Kidney (tissue), 14 donors: ENCODE results near the gene ATG16L1. TPM values are rescaled to one million over a fixed set of nuclear protein-coding genes. Genes with fewer than 3 reads are reported as not detected.

ENCODE experiments used
- DNase-seq, 5 donors: peaks; one replicate each; pipeline ENCODE4 v3.0.0-alpha.2; 2013 to 2020
- FAIRE-seq: peaks from 2 replicates; lab custom pipeline; 2012; peaks lifted over from hg19 to GRCh38; lab: Jason Lieb, UNC
- H3K27ac ChIP-seq, 2 donors: one replicate each; pipeline ENCODE4 v1.7.0; 2013; ENCODE audit warnings: low read depth in 2 of 2, low read length in 2 of 2, inconsistent platforms in 1 of 2
- H3K27me3 ChIP-seq: one replicate; pipeline ENCODE4 v1.7.1; 2013; ENCODE audit warnings: low read length, inconsistent platforms; ENCODE audit not compliant: control insufficient read depth, insufficient read depth
- H3K36me3 ChIP-seq, 3 donors: one replicate each; pipeline versions ENCODE4 v1.7.0 to v1.7.1; 2013; ENCODE audit warnings: low read length in 3 of 3, control low read depth in 1 of 3, inconsistent platforms in 1 of 3; ENCODE audit not compliant: insufficient read depth in 3 of 3, control insufficient read depth in 2 of 3
- H3K4me1 ChIP-seq, 3 donors: one replicate each; pipeline versions ENCODE4 v1.7.0 to v1.7.1; 2013; ENCODE audit warnings: low read length in 3 of 3, inconsistent platforms in 1 of 3, low read depth in 1 of 3; ENCODE audit not compliant: control insufficient read depth in 2 of 3, insufficient read depth in 2 of 3
- H3K4me3 ChIP-seq, 3 donors: one replicate each; pipeline versions ENCODE4 v1.7.0 to v1.8.1; 2013; ENCODE audit warnings: low read length in 3 of 3, control low read depth in 1 of 3, inconsistent platforms in 1 of 3
- H3K9ac ChIP-seq, 3 donors: one replicate each; pipeline versions ENCODE4 v1.7.0 to v1.7.1; 2013; ENCODE audit warnings: low read length in 3 of 3, control low read depth in 1 of 3, inconsistent platforms in 1 of 3
- H3K9me3 ChIP-seq, 3 donors: one replicate each; pipeline versions ENCODE4 v1.7.0 to v1.7.1; 2013; ENCODE audit warnings: low read length in 3 of 3, control low read depth in 1 of 3, inconsistent platforms in 1 of 3; ENCODE audit not compliant: control insufficient read depth in 2 of 3, insufficient read depth in 1 of 3
- CTCF ChIP-seq: IDR thresholded peaks from 3 replicates; pipeline ENCODE4 v1.5.1; 2012; ENCODE audit warnings: mild to moderate bottlenecking, moderate library complexity, borderline replicate concordance; ENCODE audit not compliant: insufficient read depth; ENCODE audit errors: extremely low read depth
- intact Hi-C: fragments of 100-400 bp; cut with DNase I; formaldehyde crosslinking; loops from one replicate; pipeline ENCODE4 v1.11.1; 2022
- polyA plus RNA-seq: library from polyadenylated mRNA; stranded (reverse); fragments of 350-450 nt; fragmentation: Illumina TruSeq; extraction: RNeasy Lipid Tissue Mini Kit (QIAGEN cat#74804); gene quantifications from one replicate; pipeline ENCODE4 v1.2.3, GENCODE V29; 2014; ENCODE audit warnings: low read depth, low replicate concordance; ENCODE audit not compliant: insufficient read depth
- total RNA-seq: library from RNA; stranded (reverse); fragmentation: NEBNext Ultra II Directional; extraction: Animal tissue kit (Norgen Biotek cat#: 25700); gene quantifications from one replicate; pipeline ENCODE4 v1.2.1, GENCODE V29; 2021
- donor health status: control.
- donor health status: control.
- donor health status: control.
- donor health status: control.
- donor health status: control.
- donor health status: DM: yes; HTN: yes; CAD: no.
- donor health status: Normal renal cell carcinoma (clear cell type).

ATG16L1 gene
- total and polyA plus RNA-seq, 2 donors from 2014 or later, result 11.7 to 30.8 TPM

- H3K4me3 ChIP-seq, result no peak overlapping the region
- H3K9ac ChIP-seq, result no peak overlapping the region
- H3K27ac ChIP-seq, result no peak overlapping the region
- H3K9me3 ChIP-seq, result peaks cover 0 to 13% (median 3%) of the 10 kb centered on the region in 3 donors
- peaks cover 0 to 3% (median 0%) of the 10 kb centered on the region in 3 donors for H3K4me1 ChIP-seq
- no peak for TF ChIP-seq CTCF
- intact Hi-C loops, result no loop called here
- DNase-seq, result no peak
- H3K27me3 ChIP-seq, result no peaks in the 10 kb centered on the region
- no peaks in the 10 kb centered on the region for H3K36me3 ChIP-seq
- no peak for FAIRE-seq
Observed at GRCh38 chr2:233204286-233204936, 47.1 kb upstream of the ATG16L1 start.

DNA sequence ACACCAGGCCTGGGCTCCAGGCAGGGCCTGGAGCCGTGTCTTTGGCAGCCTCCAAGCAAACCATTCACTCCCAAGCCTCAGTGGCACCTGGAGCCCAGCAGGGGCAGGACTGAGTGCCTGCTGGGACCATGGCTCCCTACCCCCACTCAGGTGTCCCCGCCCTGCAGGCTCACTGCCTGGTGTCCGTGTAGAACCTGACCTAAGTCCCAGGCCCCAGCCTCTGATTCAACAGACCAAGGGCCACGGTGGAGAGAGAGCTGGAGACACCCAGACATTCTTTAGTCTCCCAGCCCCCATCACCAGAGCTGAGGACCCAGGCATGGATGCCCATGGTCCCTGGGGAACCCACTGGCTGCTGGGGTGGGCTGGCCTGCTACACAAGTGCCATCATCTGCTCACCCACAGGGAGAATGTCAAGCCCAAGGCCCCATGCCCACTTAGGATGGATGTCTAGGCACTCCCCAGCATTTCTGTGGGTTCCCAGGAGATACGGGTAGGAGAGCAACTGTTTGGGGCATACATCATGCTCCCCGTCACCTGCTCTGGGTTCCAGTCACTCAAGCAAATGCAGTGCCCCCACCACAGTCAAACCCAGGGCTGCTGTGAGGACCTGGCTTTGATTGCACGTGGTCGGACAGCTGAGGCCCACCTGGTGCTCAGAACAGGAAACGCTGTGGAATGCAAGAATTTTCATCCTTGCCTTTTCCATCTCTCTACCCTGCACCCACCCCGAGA lies 42.9 kb upstream of the ATG16L1 start:
- no peak for DNase-seq
- TF ChIP-seq CTCF, result no peak
- Histone ChIP-seq H3K27me3 (no peaks in the 10 kb centered on the region), H3K27ac (no peak overlapping the region), H3K4me3 (no peak overlapping the region), H3K4me1 (peaks cover 0 to 3% (median 0%) of the 10 kb centered on the region in 3 donors), H3K9ac (no peak overlapping the region), H3K9me3 (peaks cover 0 to 2% (median 2%) of the 10 kb centered on the region in 3 donors), H3K36me3 (no peaks in the 10 kb centered on the region)
- FAIRE-seq, result no peak
- intact Hi-C loops, result no loop called here

GRCh38 chr2:233209117-233209532 lies 42.3 kb upstream of the ATG16L1 start:
- no peak overlapping the region for H3K27ac ChIP-seq
- no peak for FAIRE-seq
- TF ChIP-seq CTCF, result no peak
- no peak overlapping the region for H3K4me3 ChIP-seq
- no peaks in the 10 kb centered on the region for H3K27me3 ChIP-seq
- H3K9me3 ChIP-seq, result no peaks in the 10 kb centered on the region
- no peak overlapping the region for H3K9ac ChIP-seq
- H3K36me3 ChIP-seq, result no peaks in the 10 kb centered on the region
- intact Hi-C loops, result no loop called here
- no peak for DNase-seq
- peaks cover 0 to 3% (median 0%) of the 10 kb centered on the region in 3 donors for H3K4me1 ChIP-seq
